ENCODE measurements around the gene TDRD10. TPM values are rescaled to one million over a fixed set of nuclear protein-coding genes. Genes with fewer than 3 reads are reported as not detected.

The TDRD10 gene
- total RNA-seq, 6 donors from 2014 or later = 6.2 to 47.1 (median 12.6) TPM

- peaks cover 0 to 17% (median 8%) of the 10 kb centered on the region in 4 donors for H3K27me3 ChIP-seq
- H3K9me3 ChIP-seq = peaks cover 0 to 4% (median 0%) of the 10 kb centered on the region in 4 donors
- H3K4me3 ChIP-seq = peak overlapping the region in 3 of 4 donors; percentile 57 to 60 (median 58)
- peak overlapping the region in 3 of 4 donors; percentile 77 to 84 (median 84) for H3K27ac ChIP-seq
- ATAC-seq (ENCODE audit: low FRiP score in 2 of 2) = no peak
- 67 to 68% methylated on average over 1 of the region's 1 CpG for WGBS, 2 donors
- H3K4me1 ChIP-seq = peaks cover 33 to 66% (median 57%) of the 10 kb centered on the region in 4 donors
- no peak for DNase-seq
- TF ChIP-seq POLR2A (IDR thresholded peaks at IDR 0.05) = no peak
- TF ChIP-seq POLR2AphosphoS5 (IDR thresholded peaks at IDR 0.05) = no peak
- no peak for TF ChIP-seq CTCF (IDR thresholded peaks at IDR 0.05)
- no peak for TF ChIP-seq EP300 (IDR thresholded peaks at IDR 0.05)
- peaks cover 0 to 5% (median 0%) of the 10 kb centered on the region in 4 donors for H3K36me3 ChIP-seq
Measured at GRCh38 chr1:154499446-154499845, 2.6 kb upstream of the TDRD10 start.

GRCh38 chr1:154500533-154500932 lies 1.5 kb upstream of the TDRD10 start:
- Histone ChIP-seq H3K4me1 (peaks cover 30 to 59% (median 50%) of the 10 kb centered on the region in 4 donors), H3K4me3 (peak overlapping the region in 3 of 4 donors; percentile 57 to 60 (median 58)), H3K27ac (peak overlapping the region; percentile 77 to 86 (median 84)), H3K27me3 (peaks cover 0 to 17% (median 8%) of the 10 kb centered on the region in 4 donors), H3K36me3 (peaks cover 0 to 5% (median 0%) of the 10 kb centered on the region in 4 donors), H3K9me3 (peaks cover 0 to 4% (median 0%) of the 10 kb centered on the region in 4 donors)
- TF ChIP-seq POLR2AphosphoS5 (IDR thresholded peaks at IDR 0.05) = no peak
- TF ChIP-seq EP300 (IDR thresholded peaks at IDR 0.05) = no peak
- no peak for TF ChIP-seq CTCF (IDR thresholded peaks at IDR 0.05)
- TF ChIP-seq POLR2A (IDR thresholded peaks at IDR 0.05) = no peak
- DNase-seq = no peak
- 56 to 70% methylated on average over 8 of the region's 8 CpGs for WGBS, 2 donors
- ATAC-seq (ENCODE audit: low FRiP score in 2 of 2) = no peak

- Histone ChIP-seq H3K36me3 (peaks cover 0 to 5% (median 0%) of the 10 kb centered on the region in 4 donors), H3K4me3 (peak overlapping the region; percentile 41 to 60 (median 58)), H3K9me3 (peaks cover 0 to 5% (median 2%) of the 10 kb centered on the region in 4 donors), H3K27me3 (peaks cover 0 to 17% (median 8%) of the 10 kb centered on the region in 4 donors), H3K4me1 (peaks cover 20 to 50% (median 41%) of the 10 kb centered on the region in 4 donors), H3K27ac (peak overlapping the region; percentile 77 to 86 (median 84))
- WGBS, 2 donors = 9 to 13% methylated on average over 10 to 12 of the region's 54 CpGs
- DNase-seq (peak; percentile 58 to 95), ATAC-seq (ENCODE audit: low FRiP score in 2 of 2) (peak; percentile 62 to 92)
- TF ChIP-seq POLR2A (IDR thresholded peaks at IDR 0.05) (peak in 2 of 4 donors; percentile 33 to 64), CTCF (IDR thresholded peaks at IDR 0.05) (no peak)
Measured at GRCh38 chr1:154501423-154502065, 475 bp upstream of the TDRD10 start.

- H3K4me3 ChIP-seq = peak overlapping the region; percentile 15 to 60 (median 58)
- H3K27me3 ChIP-seq = peaks cover 0 to 17% (median 8%) of the 10 kb centered on the region in 4 donors
- peaks cover 11 to 38% (median 29%) of the 10 kb centered on the region in 4 donors for H3K4me1 ChIP-seq
- ATAC-seq (ENCODE audit: low FRiP score in 2 of 2) = peak in 1 of 2 donors; percentile 35
- H3K9me3 ChIP-seq = peaks cover 0 to 5% (median 2%) of the 10 kb centered on the region in 4 donors
- peaks cover 0 to 5% (median 0%) of the 10 kb centered on the region in 4 donors for H3K36me3 ChIP-seq
- 38 to 42% methylated on average over 10 to 18 of the region's 43 CpGs for WGBS, 2 donors
- H3K27ac ChIP-seq = peak overlapping the region; percentile 77 to 86 (median 84)
- TF ChIP-seq CTCF (IDR thresholded peaks at IDR 0.05) (no peak), POLR2AphosphoS5 (IDR thresholded peaks at IDR 0.05) (no peak), EP300 (IDR thresholded peaks at IDR 0.05) (no peak), POLR2A (IDR thresholded peaks at IDR 0.05) (no peak)
- peak in 1 of 2 donors; percentile 82 for DNase-seq
Measured at GRCh38 chr1:154502744-154503115, 711 bp downstream of the TDRD10 start.
